GM21737 (cell line): ENCODE measurements around the gene TMEM132D.

Experiments
- ATAC-seq: cut with Tn5 transposase; IDR thresholded peaks from one replicate; pipeline ENCODE4 v1.9.1; 2021; ENCODE audit warnings: mild to moderate bottlenecking, moderate library complexity; ENCODE audit not compliant: unreplicated experiment

The TMEM132D gene

DNA sequence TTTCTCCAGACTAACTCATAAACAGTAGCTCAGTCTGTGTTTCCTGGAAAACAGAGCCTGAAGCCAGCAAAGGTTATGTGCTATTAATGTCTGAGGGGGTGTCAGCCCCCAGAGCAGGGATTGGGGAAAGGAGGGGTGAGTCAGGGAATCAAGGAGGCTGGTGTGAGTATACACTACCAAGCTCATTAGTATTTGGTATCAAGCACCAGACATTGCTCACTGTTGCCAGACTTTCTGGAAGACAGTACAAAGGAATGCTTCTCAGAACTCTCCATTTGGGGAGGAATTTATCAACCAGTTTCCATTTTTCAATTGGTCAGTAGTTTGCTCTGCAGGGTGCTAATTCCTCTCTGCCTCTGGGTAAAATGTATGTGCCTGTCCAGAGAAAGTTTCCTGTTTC lies 607.2 kb downstream of the TMEM132D start:
- no peak for ATAC-seq

- no peak for ATAC-seq
Measured at GRCh38 chr12:129294868-129295267, 609.0 kb downstream of the TMEM132D start.

DNA sequence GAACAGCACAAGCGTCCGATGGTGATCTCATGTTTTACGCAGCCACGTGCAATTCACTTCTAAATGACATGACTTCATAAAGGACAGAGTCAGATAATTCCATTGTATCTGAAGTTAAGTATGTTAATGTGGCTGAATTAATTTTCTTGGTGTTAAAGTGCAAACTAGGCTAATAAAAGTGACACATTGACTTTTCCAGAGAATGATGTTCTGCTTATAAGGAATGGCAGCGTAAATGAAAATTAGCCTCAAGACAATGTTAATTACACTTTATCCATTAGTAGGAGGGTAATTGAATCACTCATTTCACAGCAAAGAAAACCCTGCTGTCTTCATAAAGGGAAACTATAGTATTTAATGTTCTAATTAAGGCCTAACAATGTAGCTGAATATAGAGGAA lies 624.1 kb downstream of the TMEM132D start:
- ATAC-seq, result no peak

- no peak for ATAC-seq
Measured at GRCh38 chr12:129276361-129277060, 627.3 kb downstream of the TMEM132D start.

DNA sequence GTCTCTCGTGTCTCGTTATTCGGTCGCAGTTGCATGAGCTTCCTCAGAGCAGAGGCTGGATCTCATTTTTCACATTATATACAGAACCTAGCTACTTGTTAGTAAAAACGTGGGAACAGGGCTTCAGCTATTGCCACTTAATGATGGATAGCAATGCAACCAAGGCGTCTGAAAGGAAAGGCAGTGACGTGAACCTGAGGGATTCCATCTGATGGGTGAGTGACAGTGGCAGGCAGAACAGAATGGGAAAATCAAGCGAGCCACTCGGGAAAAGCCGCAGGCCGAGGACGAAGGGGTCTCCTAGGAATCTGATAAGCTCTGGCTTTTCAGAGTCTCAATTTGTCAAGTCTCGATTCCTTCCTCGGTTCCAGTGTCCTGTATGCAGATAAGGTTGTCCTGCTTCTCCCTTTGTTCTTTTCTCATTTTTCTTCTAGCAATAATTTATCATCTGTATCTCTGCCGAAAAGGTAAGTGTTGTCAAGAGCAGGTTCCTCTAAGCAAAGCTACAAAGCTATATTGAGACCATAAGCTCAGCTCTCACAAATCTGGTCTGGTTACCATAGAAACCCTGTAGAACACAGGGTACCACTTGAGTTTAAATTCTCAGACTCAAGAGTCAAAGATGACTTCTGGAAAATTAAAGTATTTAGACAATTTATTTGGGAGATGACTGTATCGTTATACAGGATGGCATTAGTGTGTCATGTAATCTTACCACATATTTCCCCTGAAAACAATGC lies 633.9 kb downstream of the TMEM132D start:
- ATAC-seq, result no peak

- ATAC-seq, result no peak
Measured at GRCh38 chr12:129258781-129259318, 645.0 kb downstream of the TMEM132D start.

GRCh38 chr12:129257524-129257923 lies 646.3 kb downstream of the TMEM132D start:
- ATAC-seq, result no peak

DNA sequence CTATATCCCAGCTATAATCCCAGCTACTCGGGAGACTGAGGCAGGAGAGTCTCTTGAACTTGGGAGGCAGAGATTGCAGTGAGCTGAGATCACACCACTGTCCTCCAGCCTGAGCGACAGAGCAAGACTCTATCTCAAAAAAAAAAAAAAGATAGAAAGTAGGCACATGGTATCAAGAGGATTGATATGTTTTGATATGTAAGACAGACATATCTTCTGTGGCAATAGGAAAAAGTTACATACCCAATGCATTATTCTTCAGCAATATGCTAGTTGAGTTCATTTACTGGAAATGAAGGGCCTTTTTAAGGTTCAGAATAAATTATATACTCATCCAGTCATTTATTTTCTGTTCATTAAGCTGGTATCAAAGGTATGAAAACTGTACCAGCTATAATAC lies 657.2 kb downstream of the TMEM132D start:
- ATAC-seq, result no peak

- ATAC-seq, result no peak
Measured at GRCh38 chr12:129245769-129246168, 658.1 kb downstream of the TMEM132D start.

GRCh38 chr12:129241852-129242251 lies 662.0 kb downstream of the TMEM132D start:
- ATAC-seq, result no peak

- ATAC-seq, result no peak
Measured at GRCh38 chr12:129237881-129238280, 665.9 kb downstream of the TMEM132D start.

- ATAC-seq, result no peak
Measured at GRCh38 chr12:129234209-129234608, 669.6 kb downstream of the TMEM132D start.

DNA sequence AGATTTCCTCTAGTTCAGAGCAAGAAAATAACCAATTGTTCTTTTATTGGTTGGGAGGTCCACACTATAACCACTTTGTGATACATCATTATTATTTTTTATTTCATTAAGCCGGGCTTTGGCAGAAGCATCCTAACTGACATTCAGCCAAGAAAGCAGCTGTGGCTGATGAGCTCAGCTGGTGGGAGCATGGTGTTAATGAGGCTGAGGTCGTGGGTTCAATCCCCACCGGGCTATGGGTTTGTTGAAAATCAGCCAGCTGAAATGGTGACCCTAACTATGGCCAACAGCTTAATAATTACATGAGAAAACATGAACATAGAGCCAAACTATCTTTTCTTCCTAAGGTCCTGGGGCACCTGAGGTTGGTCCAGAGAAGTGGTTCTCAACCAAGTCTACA lies 672.3 kb downstream of the TMEM132D start:
- ATAC-seq, result no peak

DNA sequence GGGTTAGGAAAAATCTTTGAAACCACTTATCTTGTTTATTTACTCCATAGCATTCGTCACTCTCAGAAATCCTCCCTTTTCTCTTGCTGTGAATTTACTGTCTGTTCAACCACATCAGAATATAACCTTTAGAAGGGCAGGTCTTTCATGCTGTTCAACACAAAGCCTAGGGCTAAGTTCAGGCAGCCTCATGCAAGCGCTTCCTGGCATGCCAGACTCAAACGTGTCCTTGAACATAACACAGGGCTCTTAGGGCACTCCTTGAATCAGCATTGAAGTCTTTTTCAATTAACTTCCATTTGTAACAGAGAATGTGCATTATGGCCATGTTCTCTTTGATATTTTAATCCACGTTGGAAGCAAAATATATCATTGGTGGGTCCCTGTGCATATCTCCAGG lies 672.8 kb downstream of the TMEM132D start:
- no peak for ATAC-seq

DNA sequence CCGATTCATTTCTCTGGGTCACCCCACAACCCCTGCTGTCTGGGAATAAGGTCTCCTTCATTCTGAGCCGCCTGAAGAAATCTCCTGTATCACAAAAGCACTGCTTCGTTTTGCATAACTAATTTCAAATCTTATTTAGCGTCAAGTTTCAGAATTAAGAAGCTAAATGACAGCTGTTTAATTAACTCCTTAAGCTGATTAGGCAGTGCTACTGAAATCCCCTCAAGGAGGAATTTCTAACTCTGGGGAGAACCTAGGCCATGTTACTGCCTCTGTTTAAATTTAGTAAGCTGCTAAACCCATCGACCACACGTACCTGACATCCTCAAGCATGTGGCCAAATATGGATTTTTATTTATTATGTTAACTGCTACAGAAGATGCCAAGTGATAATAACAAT lies 677.0 kb downstream of the TMEM132D start:
- no peak for ATAC-seq

GRCh38 chr12:129226005-129226404 lies 677.8 kb downstream of the TMEM132D start:
- ATAC-seq, result no peak

DNA sequence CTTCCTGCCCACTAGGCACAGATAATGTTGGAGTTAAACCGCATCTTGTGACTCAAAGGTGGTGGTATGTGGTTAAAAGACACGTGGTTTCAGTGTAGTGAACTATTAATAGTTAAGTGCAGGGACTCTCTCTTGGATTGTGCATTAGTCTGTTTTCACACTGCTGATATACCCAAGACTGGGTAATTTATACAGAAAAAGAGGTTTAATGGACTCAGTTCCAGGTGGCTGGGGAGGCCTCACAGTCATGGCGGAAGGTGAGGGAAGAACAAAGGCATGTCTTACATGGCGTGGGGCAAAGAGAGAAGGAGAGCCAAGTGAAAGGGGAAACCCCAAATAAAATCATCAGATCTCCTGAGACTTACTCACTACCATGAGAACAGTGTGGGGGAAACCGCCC lies 688.3 kb downstream of the TMEM132D start:
- no peak for ATAC-seq

DNA sequence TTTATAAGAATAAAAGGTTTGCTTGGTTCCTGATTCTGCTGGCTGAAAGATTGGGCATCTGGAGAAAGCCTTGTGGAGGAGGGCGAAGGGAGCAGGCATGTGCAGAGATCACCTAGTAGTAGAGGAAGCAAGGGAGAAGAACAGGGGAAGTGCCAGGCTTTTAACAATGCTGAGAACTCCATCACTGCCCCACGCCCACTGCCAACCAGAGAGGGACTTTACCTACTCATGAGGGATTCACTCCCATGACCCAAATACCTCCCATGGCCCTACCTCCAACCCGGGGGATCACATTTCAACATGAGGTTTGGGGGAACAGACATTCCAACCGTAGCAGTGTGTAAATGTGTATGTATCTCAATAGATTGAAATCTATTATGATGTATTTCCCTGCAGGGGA lies 690.3 kb downstream of the TMEM132D start:
- no peak for ATAC-seq

- no peak for ATAC-seq
Measured at GRCh38 chr12:129211862-129212630, 691.8 kb downstream of the TMEM132D start.

DNA sequence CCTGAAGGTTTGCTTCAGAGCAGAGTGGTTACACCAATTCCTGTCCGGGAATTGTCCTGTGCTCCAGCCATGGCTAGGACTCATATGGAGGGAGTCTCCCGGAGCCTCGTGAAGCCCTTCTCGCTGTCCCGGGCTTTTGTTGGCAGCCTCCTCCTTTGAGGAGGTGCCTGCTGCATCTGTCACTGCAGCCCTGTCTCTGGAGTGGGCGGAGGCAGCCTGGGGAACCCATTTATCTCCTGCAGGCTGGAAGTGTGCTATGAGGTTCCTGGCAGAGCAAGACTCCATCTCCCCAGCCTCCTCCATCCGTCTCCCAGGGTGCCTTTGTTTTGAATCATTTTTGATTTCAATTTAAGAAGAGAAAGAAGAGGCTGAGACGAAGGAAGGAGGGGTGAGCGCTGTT lies 695.3 kb downstream of the TMEM132D start:
- no peak for ATAC-seq

GRCh38 chr12:129207084-129207483 lies 696.7 kb downstream of the TMEM132D start:
- no peak for ATAC-seq

GRCh38 chr12:129203456-129203855 lies 700.4 kb downstream of the TMEM132D start:
- ATAC-seq, result no peak
